Hepatocyte (in vitro differentiated cells): ENCODE measurements around the gene LRRC14B.

ENCODE experiments used
- CTCF ChIP-seq: fragments of 200-600 bp; sonication (generic); IDR thresholded peaks from 2 replicates; pipeline ENCODE4 v1.5.1; 2016; ENCODE audit warnings: antibody characterized with exemption, mild to moderate bottlenecking; ENCODE audit not compliant: poor library complexity
- EZH2 ChIP-seq: fragments of 200-600 bp; sonication (generic); IDR thresholded peaks from 2 replicates; pipeline ENCODE4 v1.6.1; 2016; ENCODE audit warnings: antibody characterized with exemption, mild to moderate bottlenecking, borderline replicate concordance

- TF ChIP-seq CTCF (no peak), EZH2 (no peak)
Observed at GRCh38 chr5:189486-189885, 1.8 kb upstream of the LRRC14B start.
